Stimulated activated CD4-positive, alpha-beta T cell treated with anti-CD3 and anti-CD28 coated beads, Interleukin-1b, Interleukin-23, amount 100 ng/mL, for 1 hour (primary cell): ENCODE results near the gene PIEZO1.

Experiments
- DNase-seq, 2 donors: peaks; one replicate each; pipeline ENCODE4 v3.0.0-alpha.2; 2020; ENCODE audit warnings: low read depth in 2 of 2

PIEZO1 gene

DNA sequence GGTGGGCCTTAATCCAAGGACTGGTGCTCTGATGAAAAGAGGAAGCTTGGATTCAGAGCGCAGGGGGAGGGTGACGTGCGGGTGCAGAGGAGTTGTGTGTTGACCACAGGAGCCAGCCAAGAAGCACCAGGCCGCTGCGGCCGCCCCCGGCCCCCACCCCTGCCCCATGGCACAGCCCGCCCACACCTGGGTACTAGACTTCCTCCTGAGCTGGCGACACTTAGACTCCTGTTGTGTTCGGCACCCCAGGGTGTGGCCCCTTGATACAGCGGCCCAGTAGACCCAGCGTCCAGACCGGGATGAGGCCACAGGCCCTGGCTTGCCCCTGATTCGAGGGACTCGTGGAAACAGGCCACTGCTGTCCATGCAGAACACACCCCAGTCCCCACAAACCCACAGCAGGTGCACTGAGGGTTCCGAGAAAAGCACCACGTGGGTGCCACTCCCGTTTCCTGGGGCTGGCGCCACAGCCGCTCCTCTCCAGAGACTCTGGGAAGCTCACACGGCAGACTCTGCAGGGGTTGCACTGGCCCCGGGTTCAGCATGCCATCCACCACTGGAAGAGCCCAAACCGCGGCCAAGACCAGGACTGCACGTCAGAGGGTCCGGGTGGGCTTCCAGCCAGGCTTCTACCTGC lies 93.0 kb downstream of the PIEZO1 start:
- no peak for DNase-seq

DNA sequence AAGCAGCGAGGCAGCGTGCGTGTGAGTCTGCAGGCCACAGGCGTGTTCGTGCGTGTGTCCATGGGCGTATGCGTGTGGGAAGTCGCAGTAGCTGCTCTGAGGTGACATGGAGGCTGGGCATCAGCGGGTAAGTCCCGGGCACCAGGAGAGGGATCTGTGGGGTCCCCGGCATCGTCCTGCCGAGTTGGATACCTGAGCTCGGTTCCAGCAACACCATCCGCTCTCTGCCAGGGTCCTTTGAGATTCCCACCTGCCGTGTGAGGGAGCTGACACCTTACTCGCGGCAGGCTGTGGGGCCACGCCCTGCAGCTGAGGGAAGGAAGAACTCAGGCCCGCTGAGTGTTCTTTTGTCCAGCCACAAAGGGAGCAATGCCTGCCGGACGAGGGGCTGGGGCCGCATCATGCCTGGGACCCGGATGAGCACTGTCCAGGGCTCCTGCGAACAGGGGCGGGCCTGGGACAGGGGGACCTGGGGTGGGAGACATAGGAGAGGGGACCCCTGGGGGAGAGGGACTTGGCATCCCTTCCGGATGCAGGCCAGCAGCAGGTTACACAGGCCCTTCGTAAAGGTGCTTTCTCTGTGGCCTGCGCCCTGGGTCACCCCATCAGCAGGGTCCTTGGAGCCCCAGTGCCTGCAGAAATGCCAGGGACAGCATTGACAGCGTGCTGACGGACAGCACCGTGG lies 93.7 kb downstream of the PIEZO1 start:
- no peak for DNase-seq

DNA sequence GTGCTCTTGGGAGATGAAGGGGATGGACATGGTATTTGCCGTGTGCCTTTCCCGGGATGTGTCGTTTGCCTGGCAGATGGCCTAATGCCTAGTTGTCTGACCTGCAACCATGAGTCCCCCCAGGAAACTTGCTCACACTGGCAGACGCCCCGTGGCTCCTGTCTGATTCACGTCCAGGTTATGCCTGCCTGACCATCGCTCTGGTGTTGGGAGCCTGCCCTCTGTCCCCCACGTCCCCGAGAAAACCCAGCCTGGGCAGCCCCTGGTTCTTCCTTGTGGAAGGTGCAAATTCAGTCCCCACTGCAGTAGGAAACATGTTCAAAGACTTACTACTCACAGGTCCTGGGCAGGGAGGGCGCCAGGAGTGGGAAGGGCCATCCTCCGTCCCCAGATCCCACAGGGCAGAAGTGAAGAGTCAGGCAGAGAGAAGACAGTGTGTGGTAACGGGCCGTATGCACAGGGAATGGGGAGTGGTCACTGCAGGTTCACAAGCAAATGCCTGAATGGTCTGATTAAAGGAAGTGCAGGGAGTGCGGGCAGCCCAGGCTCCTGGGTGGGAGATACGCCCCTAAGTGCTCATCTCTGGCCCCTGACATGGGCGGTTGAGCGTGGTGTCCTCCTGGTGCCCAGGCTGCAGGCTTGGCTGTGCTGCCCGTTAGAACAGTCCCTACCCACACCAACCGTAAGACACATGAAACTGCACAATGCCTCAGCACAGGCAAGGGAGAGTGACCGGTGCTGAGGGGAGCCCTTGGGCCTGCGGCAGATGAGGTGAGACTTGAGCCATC lies 94.5 kb downstream of the PIEZO1 start:
- DNase-seq, result no peak

DNA sequence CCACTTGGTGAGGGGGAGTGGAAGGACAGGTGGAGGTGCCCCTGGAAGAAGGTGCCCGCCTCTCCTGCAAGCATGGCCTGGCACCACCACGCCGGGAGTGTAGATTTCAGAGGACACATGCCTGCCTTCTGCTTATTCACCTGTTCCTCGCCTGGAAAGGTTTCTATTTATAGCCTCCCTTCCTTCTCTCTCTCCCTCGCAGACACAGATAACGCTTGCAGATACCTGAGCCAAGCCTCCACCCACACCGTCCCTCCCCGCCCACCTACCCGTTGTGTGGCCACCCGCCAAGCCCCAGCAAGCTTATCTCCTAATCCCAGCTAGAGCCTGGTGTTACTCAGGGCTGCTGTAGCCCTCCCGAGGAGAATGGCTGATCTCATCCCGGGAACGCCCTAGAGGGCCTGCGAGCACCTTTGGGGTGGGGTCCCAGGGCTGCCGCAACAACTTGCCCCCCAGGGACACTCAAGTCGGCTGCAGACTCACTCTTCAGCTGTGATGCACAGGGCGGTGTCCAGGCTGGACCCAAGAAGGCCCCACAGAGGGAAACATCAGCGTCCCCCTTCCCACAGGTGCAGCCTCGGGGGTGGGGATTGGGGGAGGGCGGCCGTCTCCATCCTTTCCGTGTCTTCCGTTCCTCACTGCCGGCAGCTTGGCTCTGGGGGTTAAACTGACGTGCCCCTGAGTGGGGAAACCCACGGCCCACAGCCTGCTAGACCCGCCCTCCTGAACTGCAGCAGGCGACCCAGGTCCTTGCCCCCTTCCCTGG lies 96.8 kb downstream of the PIEZO1 start:
- no peak for DNase-seq

DNA sequence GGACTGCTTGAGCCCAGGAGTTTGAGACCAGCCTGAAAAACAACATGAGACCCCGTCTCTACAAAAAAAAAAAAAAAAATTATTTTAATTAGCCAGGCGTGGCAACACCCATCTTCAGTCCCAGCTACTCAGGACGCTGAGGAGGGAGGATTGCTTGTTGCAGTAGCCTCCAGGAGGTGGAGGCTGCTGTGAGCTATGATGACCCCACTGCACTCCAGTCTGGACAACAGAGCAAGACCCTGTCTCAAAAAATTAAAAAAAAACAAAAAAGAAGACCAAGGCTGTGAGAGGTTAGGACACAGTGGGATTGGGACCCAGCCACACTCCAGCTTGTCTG lies 97.4 kb downstream of the PIEZO1 start:
- no peak for DNase-seq

DNA sequence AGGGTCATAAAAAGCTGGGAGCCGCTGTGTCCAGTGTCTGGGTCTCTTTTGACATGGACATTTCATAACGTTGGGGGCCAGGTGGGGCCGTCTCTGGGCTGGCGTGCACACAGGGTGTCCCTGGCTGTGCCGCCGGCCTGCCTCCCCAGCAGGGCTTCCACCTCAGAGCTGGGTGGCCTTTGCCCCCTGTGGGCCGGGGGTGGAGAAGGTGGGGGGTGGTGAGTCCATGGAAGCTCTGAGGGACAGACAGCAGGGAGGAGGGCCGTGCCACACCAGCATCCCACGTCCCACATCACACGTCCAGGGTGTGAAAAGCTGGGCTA lies 97.8 kb downstream of the PIEZO1 start:
- DNase-seq, result no peak

DNA sequence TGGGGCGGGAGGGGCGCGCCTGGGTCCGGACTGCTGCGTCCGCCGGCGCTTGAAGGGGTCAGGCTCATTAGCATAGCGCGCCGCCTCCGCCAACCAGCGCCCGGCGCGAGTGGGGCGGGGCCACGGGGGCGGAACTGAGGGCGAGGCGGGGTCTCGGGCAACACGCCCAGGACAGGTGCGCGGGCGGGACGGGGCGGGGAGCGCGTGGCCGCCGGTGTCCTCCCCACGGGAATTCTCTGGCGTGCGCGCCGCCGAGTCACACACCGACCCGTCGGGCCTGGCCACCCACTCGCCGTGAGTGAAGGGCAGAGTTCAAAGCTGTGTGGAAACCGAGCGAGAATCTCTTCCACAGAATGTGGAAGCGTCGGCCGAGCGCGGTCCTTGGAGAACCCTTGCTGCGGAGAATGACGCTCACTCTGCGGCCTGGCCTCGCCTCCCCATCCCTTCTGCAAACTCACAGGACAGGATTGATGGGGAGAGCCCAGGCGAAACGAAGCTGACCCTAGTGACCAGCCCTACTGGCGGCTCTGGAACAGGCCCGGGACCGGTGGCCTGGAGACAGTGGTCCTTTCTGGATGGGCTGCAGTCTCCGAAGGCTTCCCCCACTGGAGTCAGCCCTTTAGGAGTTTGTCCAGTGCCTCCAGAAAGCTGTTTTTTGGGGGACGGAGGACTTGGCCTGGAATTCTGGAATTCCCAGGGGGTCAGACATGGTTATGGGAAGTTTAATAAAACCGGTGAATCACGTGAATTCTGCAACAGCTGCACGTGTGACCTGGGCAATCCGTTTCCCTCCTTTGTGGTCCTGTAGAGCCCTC lies 98.4 kb downstream of the PIEZO1 start, which contains the start of gene SNAI3:
Gene SNAI3, minus strand, starts transcription at position 69 of the 815 bp plus-strand sequence. CDS start 101 bp downstream, outside the sequence.
- DNase-seq, result peak; percentile 46 to 79

DNA sequence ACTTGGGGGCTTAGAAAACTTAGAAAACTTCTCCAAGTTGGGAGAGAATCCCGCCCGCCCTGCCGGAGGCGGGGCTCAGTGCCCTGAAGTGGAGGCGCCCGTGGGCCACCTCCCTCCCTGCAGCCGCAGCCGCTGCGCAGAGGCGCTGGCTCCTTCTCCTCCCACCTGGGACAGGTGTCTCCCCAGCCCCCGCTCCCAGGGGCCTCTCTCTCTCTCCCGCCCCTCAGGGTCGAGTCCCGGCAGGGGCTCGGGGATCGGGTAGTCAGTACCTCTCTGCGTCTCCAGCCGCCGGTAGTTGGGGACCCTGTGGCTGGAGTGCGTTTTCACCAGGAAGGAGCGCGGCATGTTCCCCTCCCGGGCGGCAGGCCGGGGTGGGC lies 99.0 kb downstream of the PIEZO1 start:
- no peak for DNase-seq

DNA sequence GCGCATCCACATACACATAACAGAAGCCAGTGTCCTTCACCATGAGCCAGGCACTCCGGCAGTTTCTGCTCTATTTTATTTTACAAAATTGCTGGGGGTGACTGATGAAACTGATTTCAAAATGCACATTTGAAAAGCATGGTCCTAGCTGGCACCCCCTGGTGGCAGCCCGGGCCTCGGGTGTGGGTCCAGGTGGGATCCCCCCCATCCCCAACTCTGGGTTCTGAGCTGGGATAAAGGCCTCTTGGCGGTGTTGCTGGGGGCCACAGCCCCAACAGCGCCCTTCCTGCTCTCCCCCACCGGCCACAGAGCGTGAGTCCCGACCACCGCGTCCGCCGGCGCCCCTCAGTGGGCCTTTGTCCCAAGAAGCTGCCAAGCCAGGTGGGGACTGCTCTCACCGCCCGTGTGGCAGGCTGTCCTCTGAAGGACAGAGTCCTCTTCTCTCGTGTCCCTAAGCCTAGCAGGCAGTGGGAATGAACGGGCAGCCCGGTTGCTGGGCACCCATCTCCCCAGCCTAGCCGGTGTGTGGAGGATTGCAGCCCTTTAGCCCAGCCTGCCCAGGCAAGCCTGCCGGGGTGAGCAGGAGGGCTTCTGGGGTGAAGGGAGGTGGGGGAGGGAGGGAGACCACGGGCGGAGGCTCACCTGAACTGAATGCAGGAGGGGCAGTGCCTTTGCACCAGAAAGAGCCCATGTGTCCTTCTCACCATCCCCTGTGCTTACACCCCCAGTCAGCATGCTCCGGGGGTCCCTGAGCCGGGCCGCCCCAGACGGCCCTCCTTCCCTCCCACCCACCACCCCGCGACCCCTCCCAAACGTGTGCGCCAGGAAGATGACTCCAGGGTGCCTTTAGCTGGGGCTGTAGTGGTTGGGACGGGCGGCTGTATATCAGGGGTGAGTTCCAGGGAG lies 99.6 kb downstream of the PIEZO1 start:
- peak; percentile 30 to 60 for DNase-seq

DNA sequence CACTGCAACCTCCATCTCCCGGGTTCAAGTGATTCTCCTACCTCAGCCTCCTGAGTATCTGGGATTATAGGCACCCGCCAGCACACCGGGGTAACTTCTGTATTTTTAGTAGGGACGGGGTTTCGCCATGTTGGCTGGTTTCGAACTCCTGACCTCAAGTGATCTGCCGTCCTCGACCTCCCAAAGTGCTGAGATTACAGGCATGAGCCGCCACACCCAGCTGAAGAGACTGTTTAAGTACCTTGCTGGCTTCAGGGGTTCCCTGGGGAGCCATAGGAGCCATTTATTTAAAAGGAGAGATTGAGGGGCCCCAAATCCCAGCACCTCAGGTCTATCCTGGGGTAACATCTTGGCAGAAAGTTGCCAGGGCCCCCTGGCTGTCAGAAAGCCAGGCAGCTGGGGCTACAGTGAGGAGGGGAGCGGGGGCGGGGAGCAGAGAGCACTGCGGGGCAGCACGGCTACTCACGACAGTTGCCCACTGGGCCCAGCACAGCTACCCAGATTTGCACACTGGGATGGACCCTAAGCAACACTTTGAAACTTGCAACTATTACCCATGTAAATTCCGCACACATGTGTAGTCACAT lies 100.4 kb downstream of the PIEZO1 start:
- DNase-seq, result no peak

DNA sequence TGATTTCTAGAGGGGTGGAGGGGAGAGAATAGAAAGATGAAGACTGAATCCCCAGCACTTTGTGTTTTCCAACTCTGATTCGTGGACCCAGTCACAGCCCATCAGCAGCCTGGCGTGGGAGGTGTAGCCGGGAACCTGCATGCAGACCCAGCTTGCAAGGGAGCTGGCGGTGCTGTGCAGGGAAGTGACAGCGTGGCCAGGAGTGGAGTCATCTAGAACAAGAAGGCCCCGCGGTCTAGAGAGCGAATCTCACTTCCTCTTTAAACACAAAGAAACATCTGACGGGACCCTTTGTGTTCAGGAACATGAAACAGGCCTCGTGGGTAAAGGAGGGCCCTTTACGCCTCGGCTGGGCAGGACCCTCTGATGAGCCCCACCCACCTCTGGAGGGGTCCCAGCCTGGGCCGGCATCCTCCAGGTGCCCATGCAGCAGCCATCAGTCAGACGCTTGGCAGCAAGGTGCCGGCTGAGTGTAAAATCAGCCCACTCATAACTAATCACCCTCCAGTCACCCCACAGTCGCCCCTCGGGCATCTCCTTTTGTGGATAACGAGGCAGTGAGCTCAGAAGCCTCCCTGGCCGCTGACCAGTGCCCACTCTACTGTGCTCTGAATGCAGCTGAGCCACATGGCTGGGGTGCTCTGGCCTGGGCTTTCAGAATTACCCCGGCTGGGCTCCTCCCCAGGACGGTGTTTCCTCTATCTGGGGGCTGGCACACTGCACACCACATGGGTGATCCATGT lies 103.1 kb downstream of the PIEZO1 start:
- no peak for DNase-seq

DNA sequence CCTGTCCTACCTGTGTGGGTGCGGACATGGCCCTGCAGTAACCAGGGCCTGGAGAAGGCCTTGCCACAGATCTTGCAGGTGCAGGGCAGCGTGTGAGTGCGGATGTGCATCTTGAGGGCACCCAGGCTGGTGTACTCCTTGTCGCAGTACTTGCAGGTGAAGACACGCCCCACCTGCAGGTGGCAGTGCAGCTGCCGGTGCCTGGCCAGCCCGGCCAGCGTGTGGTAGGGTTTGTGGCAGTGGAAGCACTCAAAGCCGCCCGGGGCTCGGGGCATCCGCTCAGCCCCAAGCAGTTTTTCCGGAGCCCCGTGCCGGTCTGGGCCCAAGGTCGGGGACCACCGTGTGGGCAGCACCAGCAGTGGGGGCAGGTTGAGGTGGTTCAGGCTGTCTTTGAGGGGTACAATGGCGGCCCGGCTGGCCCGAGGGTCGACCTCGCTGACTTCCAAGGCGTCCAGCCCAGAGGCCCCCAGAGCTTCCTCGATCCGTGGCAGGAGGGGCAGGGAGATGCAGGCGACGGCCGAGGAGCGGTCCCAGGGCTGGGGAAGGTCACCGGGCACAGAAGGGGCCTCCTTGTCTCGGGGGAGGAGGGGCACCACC lies 103.8 kb downstream of the PIEZO1 start:
- DNase-seq, result no peak

DNA sequence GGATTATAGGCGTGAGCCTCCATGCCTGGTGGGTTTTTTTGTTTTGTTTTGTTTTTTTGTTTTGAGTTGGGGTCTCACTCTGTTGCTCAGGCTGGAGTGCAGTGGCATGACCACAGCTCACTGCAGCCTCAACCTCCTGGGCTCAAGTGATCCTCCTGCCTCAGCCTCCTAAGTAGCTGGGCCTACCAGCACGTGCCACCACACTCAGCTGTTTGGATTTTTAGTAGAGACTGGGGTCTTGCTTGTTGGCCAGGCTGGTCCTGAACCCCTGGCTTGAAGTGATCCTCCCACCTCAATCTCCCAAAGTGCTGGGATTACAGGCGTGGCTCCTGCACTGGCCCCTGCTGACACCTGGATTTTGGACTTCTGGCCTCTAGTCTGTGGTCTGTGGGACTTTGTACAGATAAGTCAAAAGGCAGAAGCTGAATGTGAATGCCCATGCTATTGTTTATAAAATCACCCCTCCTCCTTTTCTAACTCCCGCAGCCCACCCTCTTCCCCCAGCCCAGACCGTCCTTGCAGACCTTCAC lies 104.4 kb downstream of the PIEZO1 start:
- no peak for DNase-seq

DNA sequence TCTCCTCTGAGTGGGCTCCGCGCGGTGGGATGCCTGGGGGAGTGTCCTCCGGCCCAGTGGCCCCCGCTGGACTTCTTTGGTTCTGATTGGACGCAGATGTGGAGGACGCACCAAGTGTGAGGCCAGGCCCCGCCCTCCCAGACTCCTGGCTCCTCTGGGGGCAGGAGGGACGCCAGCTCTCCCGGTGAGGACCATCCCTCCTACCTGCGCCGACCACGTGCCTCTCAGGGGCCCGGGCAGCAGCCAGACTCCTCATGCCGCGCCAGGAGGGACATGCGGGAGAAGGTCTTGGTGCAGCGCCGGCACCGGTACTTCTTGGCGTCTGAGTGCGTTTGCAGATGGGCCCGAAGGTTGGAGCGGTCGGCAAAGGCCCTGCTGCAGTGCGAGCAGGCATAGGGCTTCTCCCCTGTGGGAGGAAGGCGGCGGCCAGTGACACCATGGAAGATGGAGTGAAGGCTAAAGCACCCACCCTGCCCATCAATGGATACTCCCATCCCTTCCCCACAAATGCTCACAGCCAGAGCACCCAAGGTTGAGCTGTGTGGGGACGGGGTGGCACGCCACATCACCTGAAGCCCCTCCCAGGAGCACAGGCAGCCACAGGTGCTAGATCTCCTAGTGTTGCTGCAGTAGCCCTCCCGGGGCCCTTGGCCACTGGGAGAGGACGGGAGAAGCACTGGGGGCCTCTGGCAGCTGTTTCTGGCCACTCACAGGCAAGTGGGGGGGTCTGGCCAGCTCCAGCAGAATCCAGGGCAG lies 106.6 kb downstream of the PIEZO1 start:
- DNase-seq, result no peak

DNA sequence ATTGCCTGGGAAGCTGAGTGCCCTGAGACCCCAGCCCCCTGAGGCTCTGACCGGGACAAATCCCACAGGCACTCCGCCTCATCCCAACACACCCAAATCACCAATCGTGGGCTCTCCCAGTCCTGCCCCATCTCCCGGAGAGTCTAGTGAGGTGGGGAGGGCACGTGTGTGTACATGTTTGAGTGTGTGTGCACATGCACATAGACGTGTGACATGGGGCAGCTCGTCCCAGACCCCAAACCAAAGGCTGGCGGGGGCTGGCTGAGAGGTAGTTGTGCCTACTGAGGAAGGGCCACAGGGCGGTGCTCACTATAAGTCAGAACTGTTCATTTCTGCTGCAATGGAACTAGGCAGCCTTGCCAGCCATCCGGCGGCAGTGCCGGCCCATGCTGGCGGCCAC lies 107.3 kb downstream of the PIEZO1 start:
- no peak for DNase-seq

DNA sequence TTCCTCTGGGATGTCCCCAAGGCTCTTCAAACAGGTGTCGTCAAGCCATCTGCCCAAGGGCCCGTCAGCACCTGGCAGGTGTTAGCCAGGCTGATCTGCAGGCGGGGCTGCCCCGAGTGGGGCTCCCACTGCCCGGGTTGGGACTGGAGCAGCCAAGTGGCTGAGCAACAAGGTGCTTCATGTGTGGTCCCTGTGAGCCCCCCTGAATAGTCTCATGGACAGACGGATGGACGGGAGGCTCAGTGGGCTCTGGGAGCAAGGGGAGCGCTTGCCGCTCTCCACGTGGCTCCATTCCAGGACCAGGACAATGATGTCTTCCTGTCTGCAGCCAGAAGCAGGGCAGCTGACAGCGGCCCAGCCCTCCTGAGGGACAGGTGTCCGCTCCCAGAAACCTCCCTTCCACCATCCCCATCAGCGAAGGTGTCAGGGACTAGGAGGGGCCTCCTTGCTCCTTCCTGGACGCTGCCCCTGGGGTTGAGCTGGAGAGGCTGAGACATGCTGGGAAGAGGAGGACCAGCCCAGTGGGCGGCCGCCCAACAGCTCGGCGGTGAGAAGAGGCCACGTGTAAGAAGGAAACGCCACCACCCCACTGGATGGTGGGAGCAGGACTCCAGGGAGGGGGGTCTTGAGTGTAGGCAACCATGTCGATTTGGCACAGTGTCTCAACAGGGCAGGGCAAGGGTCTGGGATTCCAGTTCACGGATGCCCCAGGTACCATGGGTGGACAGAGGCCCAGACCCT lies 108.3 kb downstream of the PIEZO1 start:
- DNase-seq, result no peak

DNA sequence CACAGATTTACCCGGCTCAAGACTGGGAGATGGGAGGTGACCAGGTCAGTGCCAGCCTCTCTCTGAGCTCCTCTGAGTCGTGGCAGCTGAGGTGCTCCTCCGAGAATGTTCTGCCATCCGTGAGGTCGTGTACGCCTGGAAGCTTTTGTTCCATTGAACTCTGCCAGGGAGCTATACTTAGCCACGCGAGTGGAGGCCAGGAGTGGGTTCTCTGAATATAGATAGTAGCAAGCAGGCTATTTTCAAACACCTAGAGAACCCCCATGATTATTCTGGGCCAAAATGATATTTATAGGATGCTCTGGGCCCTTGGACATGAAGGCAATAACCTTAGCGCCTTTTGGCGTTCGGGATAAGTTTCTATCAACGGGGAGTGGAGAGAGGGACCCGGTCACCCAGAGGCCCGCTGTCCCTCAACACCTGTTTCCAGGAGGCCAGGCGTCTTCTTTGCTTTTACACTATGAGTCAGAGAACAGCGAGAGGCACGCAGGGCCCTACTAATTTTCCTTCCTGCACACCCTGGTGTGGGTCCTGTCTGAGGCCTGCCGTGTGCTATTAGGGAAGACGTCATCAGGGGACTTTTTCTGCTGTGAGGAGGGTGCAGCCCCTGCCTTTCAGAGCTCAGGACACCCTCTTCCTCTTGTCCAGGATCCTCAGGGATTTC lies 111.2 kb downstream of the PIEZO1 start:
- no peak for DNase-seq
